Tongue (tissue), 2 donors: ENCODE data around the gene OARD1. TPM values are rescaled to one million over a fixed set of nuclear protein-coding genes. Genes with fewer than 3 reads are reported as not detected.
"Not testable (repeated sequence)": the region's sequence is repeated elsewhere in the genome, so short reads cannot be mapped to it uniquely, and the experiment has no call there.

Experiments used
- DNase-seq: peaks from one replicate; pipeline ENCODE4 v3.0.0-alpha.2; 2015
- total RNA-seq: library from RNA; depleted of rRNA; stranded (reverse); fragments of >200 nt; gene quantifications from one replicate; pipeline ENCODE4 v1.2.3, GENCODE V29; 2014

The OARD1 gene
- total RNA-seq, 1 donor from 2014 or later = 8.3 TPM

- no peak for DNase-seq
Measured at GRCh38 chr6:41025966-41026530, 46.1 kb downstream of the OARD1 start.

DNA sequence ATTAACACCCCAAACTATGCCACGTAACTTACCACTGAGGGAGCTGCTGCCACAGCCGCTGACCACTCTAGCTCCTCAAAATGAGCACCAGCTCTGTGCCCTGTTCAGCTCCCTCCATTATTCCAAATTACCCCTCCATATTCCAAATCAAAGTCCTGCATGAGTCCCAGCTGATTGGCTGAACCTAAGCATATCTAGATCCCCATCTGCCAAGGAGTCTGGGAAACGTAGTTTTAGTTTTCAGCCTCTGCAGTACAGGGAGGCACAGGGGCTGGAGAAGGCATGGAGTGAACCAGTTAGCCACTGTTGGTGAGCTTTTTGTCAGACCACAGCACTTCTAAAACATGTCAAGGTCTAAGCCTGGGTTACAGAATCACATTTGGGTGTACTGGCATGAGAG lies 49.0 kb downstream of the OARD1 start:
- DNase-seq = no peak

DNA sequence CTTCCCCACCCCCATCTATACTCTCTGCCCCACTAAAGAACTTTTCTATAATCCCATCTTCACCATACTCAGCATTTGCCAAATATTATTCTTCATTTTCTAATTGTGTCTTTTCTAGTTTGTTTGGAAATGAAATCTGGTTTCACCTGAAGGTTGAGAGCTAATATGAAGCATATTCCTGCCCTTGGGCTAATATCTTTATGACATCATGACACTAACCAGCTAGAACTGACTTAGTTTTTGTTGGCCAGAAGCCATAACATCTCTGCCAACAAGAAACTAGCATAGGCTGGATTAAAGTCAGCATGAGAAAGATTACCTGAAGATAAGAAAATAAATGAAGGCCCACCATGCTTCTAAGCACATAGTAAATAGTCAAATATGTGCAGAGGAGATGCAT lies 49.9 kb downstream of the OARD1 start:
- DNase-seq = peak; percentile 69

GRCh38 chr6:41021832-41022231 lies 50.3 kb downstream of the OARD1 start:
- DNase-seq = peak; percentile 61

GRCh38 chr6:41017663-41018062 lies 54.5 kb downstream of the OARD1 start:
- no peak for DNase-seq

DNA sequence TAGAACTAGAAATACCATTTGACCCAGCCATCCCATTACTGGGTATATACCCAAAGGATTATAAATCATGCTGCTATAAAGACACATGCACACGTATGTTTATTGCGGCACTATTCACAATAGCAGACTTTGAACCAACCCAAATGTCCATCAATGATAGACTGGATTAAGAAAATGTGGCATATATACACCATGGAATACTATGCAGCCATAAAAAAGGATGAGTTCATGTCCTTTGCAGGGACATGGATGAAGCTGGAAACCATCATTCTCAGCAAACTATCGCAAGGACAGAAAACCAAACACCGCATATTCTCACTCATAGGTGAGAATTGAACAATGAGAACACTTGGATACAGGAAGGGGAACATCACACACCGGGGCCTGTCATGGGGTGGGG lies 56.3 kb downstream of the OARD1 start:
- DNase-seq = not testable (repeated sequence)

- DNase-seq = no peak
Measured at GRCh38 chr6:41014780-41015179, 57.4 kb downstream of the OARD1 start.

Other genes starting within 250 kb of the OARD1 start
- 3.0 TPM for gene UNC5CL, start 33.1 kb downstream of the OARD1 start, total RNA-seq
- gene TSPO2, start 29.9 kb downstream of the OARD1 start, total RNA-seq = 1.4 TPM
- 552 TPM for gene APOBEC2, start 19.2 kb downstream of the OARD1 start, total RNA-seq
- 27.8 TPM for gene NFYA, start 618 bp upstream of the OARD1 start, total RNA-seq
- gene TREML1, start 82.0 kb upstream of the OARD1 start, total RNA-seq = not detected
- not detected for gene TREM2, start 90.8 kb upstream of the OARD1 start, total RNA-seq
- gene TREML2, start 128.8 kb upstream of the OARD1 start, total RNA-seq = 0.10 TPM
- not detected for gene TREML4, start 156.0 kb upstream of the OARD1 start, total RNA-seq
- 1.7 TPM for gene TREM1, start 214.3 kb upstream of the OARD1 start, total RNA-seq